ENCODE data around the gene DBR1. TPM values are rescaled to one million over a fixed set of nuclear protein-coding genes. Genes with fewer than 3 reads are reported as not detected.

Gene DBR1
- total and polyA plus RNA-seq, 2 of the 13 experiments (the other 11 are each of a cell fraction or from before 2014, with no cell fraction given), result 6.4 to 16.7 TPM

- TF ChIP-seq ZFP82 (CRISPR knock-in tag; IDR thresholded peaks at IDR 0.05; ENCODE audit: borderline replicate concordance) (no peak), FOXK1 (CRISPR knock-in tag; IDR thresholded peaks at IDR 0.05; ENCODE audit: borderline replicate concordance, low read depth) (no peak), TIGD3 (CRISPR knock-in tag; IDR thresholded peaks at IDR 0.05; ENCODE audit: borderline replicate concordance) (no peak), ZNF101 (CRISPR knock-in tag; IDR thresholded peaks at IDR 0.05; ENCODE audit: borderline replicate concordance, low read depth) (0 out of 2 replicates have a peak, but pooled peaks have one; percentile 22), ZNF33A (CRISPR knock-in tag; IDR thresholded peaks at IDR 0.05; ENCODE audit: borderline replicate concordance) (no peak), ZNF451 (CRISPR knock-in tag; IDR thresholded peaks at IDR 0.05) (no peak), ZNF34 (CRISPR knock-in tag; IDR thresholded peaks at IDR 0.05; ENCODE audit: borderline replicate concordance) (no peak), ZSCAN21 (CRISPR knock-in tag; IDR thresholded peaks at IDR 0.05; ENCODE audit: borderline replicate concordance) (peak; percentile 44; the same call in 1 of the 2 replicates), CBX5 (CRISPR knock-in tag; IDR thresholded peaks at IDR 0.05; ENCODE audit: borderline replicate concordance) (no peak), THAP8 (CRISPR knock-in tag; IDR thresholded peaks at IDR 0.05; ENCODE audit: borderline replicate concordance) (no peak), SMC3 (IDR thresholded peaks at IDR 0.05; ENCODE audit: low read length) (no peak), JDP2 (CRISPR knock-in tag; IDR thresholded peaks at IDR 0.05; ENCODE audit: borderline replicate concordance) (no peak; the same call in 1 of the 2 replicates), ASH2L (IDR thresholded peaks at IDR 0.05; ENCODE audit: insufficient read length, low read depth, low read length) (no peak), ATF7-NPFF (CRISPR knock-in tag; IDR thresholded peaks at IDR 0.05; ENCODE audit: low read depth) (peak; percentile 50; the same call in 1 of the 2 replicates), ZNF777 (CRISPR knock-in tag; IDR thresholded peaks at IDR 0.05) (peak; percentile 58), PAX8 (CRISPR knock-in tag; IDR thresholded peaks at IDR 0.05; ENCODE audit: borderline replicate concordance) (no peak), ZNF383 (CRISPR knock-in tag; IDR thresholded peaks at IDR 0.05; ENCODE audit: borderline replicate concordance) (no peak), MXD4 (CRISPR knock-in tag; IDR thresholded peaks at IDR 0.05) (0 out of 2 replicates have a peak, but pooled peaks have one; percentile 32), ZFP36L1 (CRISPR knock-in tag; IDR thresholded peaks at IDR 0.05) (no peak), HOXD1 (CRISPR knock-in tag; IDR thresholded peaks at IDR 0.05) (no peak), ZBTB43 (CRISPR knock-in tag; conservative IDR thresholded peaks at IDR 0.05) (peak; percentile 54; the same call in 1 of the 2 replicates), ZKSCAN8 (CRISPR knock-in tag; IDR thresholded peaks at IDR 0.05; ENCODE audit: borderline replicate concordance) (no peak), ZNF512 (CRISPR knock-in tag; IDR thresholded peaks at IDR 0.05) (no peak), ZNF33B (CRISPR knock-in tag; IDR thresholded peaks at IDR 0.05) (no peak)
Observed at GRCh38 chr3:138114988-138115971, 59.4 kb downstream of the DBR1 start, which contains the start of gene DZIP1L (continued).
